H9 (cell line): ENCODE data around the gene MCF2L2. TPM values are rescaled to one million over a fixed set of nuclear protein-coding genes. Genes with fewer than 3 reads are reported as not detected.

Source experiments
- DNase-seq: peaks from one replicate; pipeline ENCODE4 v3.0.0-alpha.2; 2017
- H2AFZ ChIP-seq: one replicate; pipeline ENCODE4 v1.6.1; 2013; ENCODE audit warnings: mild to moderate bottlenecking, low read length, control low read depth, moderate library complexity
- H2AK5ac ChIP-seq: 2 replicates; pipeline ENCODE4 v1.6.1; 2013; ENCODE audit warnings: low read length, control low read depth, mixed read lengths; ENCODE audit not compliant: insufficient read length
- H2BK120ac ChIP-seq: one replicate; pipeline ENCODE4 v1.6.1; 2013; ENCODE audit warnings: low read depth, mild to moderate bottlenecking, low read length, control low read depth, inconsistent platforms; ENCODE audit not compliant: poor library complexity, severe bottlenecking
- H2BK12ac ChIP-seq: 2 replicates; pipeline ENCODE4 v1.6.1; 2013; ENCODE audit warnings: low read length, control low read depth, mixed read lengths, low read depth; ENCODE audit not compliant: insufficient read length
- H2BK15ac ChIP-seq: 2 replicates; pipeline ENCODE4 v1.6.1; 2013; ENCODE audit warnings: low read depth, low read length, control low read depth
- H2BK20ac ChIP-seq: one replicate; pipeline ENCODE4 v1.6.1; 2013; ENCODE audit warnings: low read depth, mild to moderate bottlenecking, low read length, control low read depth, inconsistent platforms; ENCODE audit not compliant: poor library complexity, severe bottlenecking
- H2BK5ac ChIP-seq: 2 replicates; pipeline ENCODE4 v1.6.1; 2013; ENCODE audit warnings: low read length, control low read depth, mixed read lengths; ENCODE audit not compliant: insufficient read length
- H3K14ac ChIP-seq: 2 replicates; pipeline ENCODE4 v1.6.1; 2013; ENCODE audit warnings: low read length, control low read depth; ENCODE audit not compliant: insufficient read depth
- H3K18ac ChIP-seq: 2 replicates; pipeline ENCODE4 v1.6.1; 2013; ENCODE audit warnings: low read depth, mild to moderate bottlenecking, mixed read lengths, low read length, control low read depth; ENCODE audit not compliant: insufficient read length
- H3K23ac ChIP-seq: 2 replicates; pipeline ENCODE4 v1.6.1; 2013; ENCODE audit warnings: low read length, control low read depth, mixed read lengths, low read depth; ENCODE audit not compliant: insufficient read length
- H3K23me2 ChIP-seq: 2 replicates; pipeline ENCODE4 v1.6.1; 2013; ENCODE audit warnings: low read depth, mild to moderate bottlenecking, mixed read lengths, low read length, control low read depth; ENCODE audit not compliant: insufficient read length, poor library complexity, severe bottlenecking
- H3K27ac ChIP-seq: 2 replicates; pipeline ENCODE4 v1.5.1; 2013; ENCODE audit warnings: low read length, control low read depth, mixed read lengths, low read depth; ENCODE audit not compliant: insufficient read length
- H3K27me3 ChIP-seq: 2 replicates; pipeline ENCODE4 v1.6.1; 2013; ENCODE audit warnings: low read length, control low read depth, inconsistent platforms; ENCODE audit not compliant: insufficient read depth
- H3K4ac ChIP-seq: 2 replicates; pipeline ENCODE4 v1.6.1; 2013; ENCODE audit warnings: low read depth, mild to moderate bottlenecking, control low read depth, inconsistent platforms, low read length, moderate library complexity
- H3K4me1 ChIP-seq: 2 replicates; pipeline ENCODE4 v1.6.1; 2013; ENCODE audit warnings: low read length, control low read depth, inconsistent platforms; ENCODE audit not compliant: insufficient read depth
- H3K4me2 ChIP-seq: 2 replicates; pipeline ENCODE4 v1.6.1; 2013; ENCODE audit warnings: low read length, control low read depth, mixed read lengths; ENCODE audit not compliant: insufficient read length, insufficient read depth
- H3K56ac ChIP-seq: 2 replicates; pipeline ENCODE4 v1.6.1; 2013; ENCODE audit warnings: low read depth, mild to moderate bottlenecking, mixed read lengths, low read length, control low read depth; ENCODE audit not compliant: insufficient read length
- H3K79me1 ChIP-seq: 2 replicates; pipeline ENCODE4 v1.6.1; 2013; ENCODE audit warnings: low read depth, mild to moderate bottlenecking, moderate library complexity, low read length, control low read depth, inconsistent platforms; ENCODE audit not compliant: insufficient read depth, poor library complexity, severe bottlenecking
- H3K79me2 ChIP-seq: 2 replicates; pipeline ENCODE4 v1.6.1; 2013; ENCODE audit warnings: low read length, control low read depth, inconsistent platforms; ENCODE audit not compliant: insufficient read depth
- H3K9ac ChIP-seq: 2 replicates; pipeline ENCODE4 v1.6.1; 2013; ENCODE audit warnings: low read length, control low read depth, mixed read lengths; ENCODE audit not compliant: insufficient read length; ENCODE audit errors: extremely low read depth
- H3K9me3 ChIP-seq: one replicate; pipeline ENCODE4 v1.6.1; 2013; ENCODE audit warnings: low read depth, low read length, inconsistent platforms; ENCODE audit not compliant: control insufficient read depth
- H3T11ph ChIP-seq: one replicate; pipeline ENCODE4 v1.6.1; 2013; ENCODE audit warnings: mild to moderate bottlenecking, low read length, control low read depth, inconsistent platforms
- H4K20me1 ChIP-seq: one replicate; pipeline ENCODE4 v1.6.1; 2013; ENCODE audit not compliant: control insufficient read depth, insufficient read length, insufficient read depth
- H4K5ac ChIP-seq: 2 replicates; pipeline ENCODE4 v1.6.1; 2013; ENCODE audit warnings: low read depth, mild to moderate bottlenecking, mixed read lengths, low read length, control low read depth; ENCODE audit not compliant: insufficient read length
- H4K8ac ChIP-seq: replicated peaks from 2 replicates; pipeline ENCODE4 v1.6.1; 2013; ENCODE audit warnings: low read length, control low read depth, mixed read lengths, low read depth; ENCODE audit not compliant: insufficient read length
- H4K91ac ChIP-seq: 2 replicates; pipeline ENCODE4 v1.6.1; 2013; ENCODE audit warnings: low read depth, mild to moderate bottlenecking, moderate library complexity, mixed read lengths, low read length, control low read depth; ENCODE audit not compliant: insufficient read length
- H3K27ac Mint-ChIP-seq, 3 experiments: 2 replicates in 2 of 3; 3 replicates in 1 of 3; pipeline ENCODE4 v1.8.0; 2020 to 2021; ENCODE audit warnings: mixed read lengths in 3 of 3, mild to moderate bottlenecking in 1 of 3, moderate library complexity in 1 of 3
- H3K27me3 Mint-ChIP-seq: 2 replicates; pipeline ENCODE4 v1.8.0; 2021; ENCODE audit warnings: low read depth, mild to moderate bottlenecking, moderate library complexity, mixed read lengths
- H3K36me3 Mint-ChIP-seq, 3 experiments: 2 replicates in 2 of 3; 3 replicates in 1 of 3; pipeline ENCODE4 v1.8.0; 2020 to 2021; ENCODE audit warnings: low read depth in 3 of 3, mixed read lengths in 3 of 3; ENCODE audit not compliant: insufficient read depth in 1 of 3
- H3K4me1 Mint-ChIP-seq, 2 experiments: 2 replicates each; pipeline ENCODE4 v1.8.0; 2020; ENCODE audit warnings: mixed read lengths in 2 of 2
- H3K4me3 Mint-ChIP-seq, 2 experiments: 2 replicates in 1 of 2; 3 replicates in 1 of 2; pipeline ENCODE4 v1.8.0; 2020 to 2021; ENCODE audit warnings: mild to moderate bottlenecking in 2 of 2, mixed read lengths in 2 of 2, moderate library complexity in 1 of 2
- H3K9me3 Mint-ChIP-seq, 2 experiments: 2 replicates in 1 of 2; 3 replicates in 1 of 2; pipeline ENCODE4 v1.8.0; 2020; ENCODE audit warnings: mild to moderate bottlenecking in 2 of 2, mixed read lengths in 2 of 2, moderate library complexity in 1 of 2
- CTCF ChIP-seq: fragments of 200-600 bp; sonication (generic); conservative IDR thresholded peaks from 3 replicates; pipeline ENCODE4 v1.8.0; 2021; ENCODE audit warnings: antibody characterized with exemption, mild to moderate bottlenecking
- WGBS: extraction: QIAGEN DNeasy Blood & Tissue Kit; methylation state at CpG from one replicate; pipeline ENCODE4 v1.1.7; 2013; ENCODE audit warnings: missing lambda C conversion rate, low lambda C conversion rate, mixed read lengths; ENCODE audit not compliant: insufficient read length; ENCODE audit errors: extremely low coverage; 5-methylcytosine and 5-hydroxymethylcytosine counted together
- total RNA-seq: library from RNA; stranded (reverse); gene quantifications from 2 replicates; pipeline ENCODE4 v1.2.1, GENCODE V29; 2021

The MCF2L2 gene
- total RNA-seq, 1 experiment from 2014 or later, result 6.4 TPM

GRCh38 chr3:183357564-183358079 lies 70.8 kb downstream of the MCF2L2 start:
- no peak overlapping the region for H2BK20ac ChIP-seq
- no peaks in the 10 kb centered on the region for H3K27me3 ChIP-seq
- no peaks in the 10 kb centered on the region for H3K9me3 ChIP-seq
- H3K79me1 ChIP-seq, result no peaks in the 10 kb centered on the region
- H4K8ac ChIP-seq, result no peak overlapping the region
- no peak overlapping the region for H4K91ac ChIP-seq
- H2AK5ac ChIP-seq, result no peak overlapping the region
- H2BK12ac ChIP-seq, result no peak overlapping the region
- no peak overlapping the region for H3K23ac ChIP-seq
- Mint-ChIP-seq H3K9me3 (no peaks in the 10 kb centered on the region), H3K4me1 (peaks cover 0 to 6% of the 10 kb centered on the region in 2 experiments; a peak in 1 of 4 replicates), H3K27ac (no peak overlapping the region), H3K27me3 (no peaks in the 10 kb centered on the region; the same call in 1 of the 2 replicates), H3K4me3 (no peak overlapping the region), H3K36me3 (peaks cover 0 to 13% (median 3%) of the 10 kb centered on the region in 3 experiments; a peak in 4 of 7 replicates)
- no CpG with 5 or more reads among the region's 8 CpGs for WGBS
- no peak overlapping the region for H3T11ph ChIP-seq
- H3K56ac ChIP-seq, result no peak overlapping the region
- no peak overlapping the region for H3K4ac ChIP-seq
- no peaks in the 10 kb centered on the region for H3K23me2 ChIP-seq
- H3K14ac ChIP-seq, result no peak overlapping the region
- no peak overlapping the region for H3K18ac ChIP-seq
- no peak overlapping the region for H2BK15ac ChIP-seq
- H4K5ac ChIP-seq, result no peak overlapping the region
- no peak for DNase-seq
- H2BK120ac ChIP-seq, result no peak overlapping the region
- no peaks in the 10 kb centered on the region for H3K79me2 ChIP-seq
- H2AFZ ChIP-seq, result no peak overlapping the region
- no peak overlapping the region for H2BK5ac ChIP-seq
- no peak overlapping the region for H3K9ac ChIP-seq
- no peaks in the 10 kb centered on the region for H4K20me1 ChIP-seq
- no peak overlapping the region for H3K27ac ChIP-seq
- H3K4me1 ChIP-seq, result no peaks in the 10 kb centered on the region
- no peak for TF ChIP-seq CTCF
- no peak overlapping the region for H3K4me2 ChIP-seq
